Fibroblast of pulmonary artery (primary cell): Measurements from ENCODE around the gene TAF3.

ENCODE experiments used
- DNase-seq: peaks from one replicate; pipeline ENCODE4 v3.0.0-alpha.2; 2010; ENCODE audit warnings: low read depth
- H3K4me3 ChIP-seq: replicated peaks from 2 replicates; pipeline ENCODE4 v1.5.1; 2011; ENCODE audit warnings: low read depth, mild to moderate bottlenecking, control low read depth, low read length, moderate library complexity
- TF ChIP-seq, protein P1 (sequence below): IDR thresholded peaks from 2 replicates; pipeline ENCODE4 v1.5.1; 2011; ENCODE audit warnings: mild to moderate bottlenecking, control low read depth, low read length, inconsistent platforms; ENCODE audit errors: missing control alignments

Gene TAF3

DNA sequence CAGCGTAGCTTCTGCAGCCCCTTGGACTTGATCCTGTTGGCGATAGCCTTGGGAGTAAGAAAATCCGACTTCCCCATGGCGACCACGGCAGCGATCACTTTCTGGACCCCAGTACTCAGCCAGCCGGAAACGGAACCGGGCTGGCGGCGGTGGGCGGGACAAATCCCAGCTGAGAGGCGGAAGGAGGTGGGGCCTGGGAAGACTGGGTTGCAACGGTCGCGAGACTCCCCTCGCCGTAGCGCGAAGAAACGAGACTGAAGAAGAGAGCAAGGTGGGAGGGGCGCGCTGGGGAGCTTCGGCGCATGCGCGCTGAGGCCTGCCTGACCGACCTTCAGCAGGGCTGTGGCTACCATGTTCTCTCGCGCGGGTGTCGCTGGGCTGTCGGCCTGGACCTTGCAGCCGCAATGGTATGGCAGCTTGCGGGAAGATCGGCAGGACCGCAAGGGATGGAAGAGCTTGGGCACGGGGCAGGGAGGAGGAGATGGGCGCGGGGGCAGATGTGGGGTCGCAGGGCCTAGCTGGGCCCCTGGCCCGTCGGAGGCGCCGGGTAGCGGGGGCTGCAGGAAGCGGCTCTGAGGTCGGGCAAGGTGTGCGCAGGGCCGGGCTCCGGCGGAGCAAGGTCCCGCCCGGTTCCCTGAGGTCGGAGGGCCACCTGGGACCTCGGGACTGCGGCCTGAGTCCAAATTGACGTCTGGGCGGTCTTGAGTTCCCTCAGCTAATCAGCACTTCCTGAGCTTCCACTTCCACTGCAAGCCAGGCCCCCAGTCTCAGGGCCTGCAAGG lies 30.3 kb upstream of the TAF3 start, which contains the start of the genes ATP5F1C and KIN:
Gene ATP5F1C (plus strand): TSS at position 321 of the 782 bp plus-strand sequence. CDS start 31 bp downstream, at position 352.
Gene KIN (minus strand): TSS at position 137 of the 782 bp plus-strand sequence. CDS start 60 bp downstream, at position 77.
- TF ChIP-seq, protein P1, sequence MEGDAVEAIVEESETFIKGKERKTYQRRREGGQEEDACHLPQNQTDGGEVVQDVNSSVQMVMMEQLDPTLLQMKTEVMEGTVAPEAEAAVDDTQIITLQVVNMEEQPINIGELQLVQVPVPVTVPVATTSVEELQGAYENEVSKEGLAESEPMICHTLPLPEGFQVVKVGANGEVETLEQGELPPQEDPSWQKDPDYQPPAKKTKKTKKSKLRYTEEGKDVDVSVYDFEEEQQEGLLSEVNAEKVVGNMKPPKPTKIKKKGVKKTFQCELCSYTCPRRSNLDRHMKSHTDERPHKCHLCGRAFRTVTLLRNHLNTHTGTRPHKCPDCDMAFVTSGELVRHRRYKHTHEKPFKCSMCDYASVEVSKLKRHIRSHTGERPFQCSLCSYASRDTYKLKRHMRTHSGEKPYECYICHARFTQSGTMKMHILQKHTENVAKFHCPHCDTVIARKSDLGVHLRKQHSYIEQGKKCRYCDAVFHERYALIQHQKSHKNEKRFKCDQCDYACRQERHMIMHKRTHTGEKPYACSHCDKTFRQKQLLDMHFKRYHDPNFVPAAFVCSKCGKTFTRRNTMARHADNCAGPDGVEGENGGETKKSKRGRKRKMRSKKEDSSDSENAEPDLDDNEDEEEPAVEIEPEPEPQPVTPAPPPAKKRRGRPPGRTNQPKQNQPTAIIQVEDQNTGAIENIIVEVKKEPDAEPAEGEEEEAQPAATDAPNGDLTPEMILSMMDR: no peak
- peak; percentile 98 for DNase-seq
- peak within 1 kb of the TSS; percentile 95 for H3K4me3 ChIP-seq

DNA sequence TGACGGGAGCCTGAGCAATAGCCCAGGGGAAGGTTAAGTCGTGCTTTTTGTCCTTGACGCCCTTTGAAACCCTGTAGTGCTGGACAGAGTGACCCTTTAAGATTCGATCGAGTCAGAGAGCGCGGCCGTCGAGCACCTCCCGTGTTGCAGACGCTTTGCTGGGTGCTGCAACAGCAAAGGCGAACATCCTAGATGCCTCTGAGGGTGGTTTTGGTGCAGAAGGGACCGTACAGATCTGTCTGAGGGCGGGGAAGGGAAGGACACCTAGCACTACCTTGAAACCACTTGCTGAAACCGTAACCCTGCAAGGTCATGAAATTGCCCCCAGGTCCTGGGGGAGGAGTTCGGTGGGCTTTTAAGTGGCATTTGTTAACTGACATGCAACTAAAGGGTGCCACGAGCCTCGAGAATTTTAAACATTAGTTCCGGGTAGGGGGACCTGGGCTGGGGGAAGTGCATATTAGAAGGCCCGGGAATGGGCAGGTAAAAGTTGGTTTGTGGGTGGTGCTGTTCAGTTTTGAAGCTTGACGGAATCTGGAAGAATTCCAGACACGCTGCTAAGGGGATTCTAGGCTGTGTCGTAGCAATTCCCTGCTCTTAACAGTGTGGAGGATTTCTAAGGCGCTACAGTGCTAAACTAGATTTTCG lies 29.5 kb upstream of the TAF3 start:
- DNase-seq: peak; percentile 36
- H3K4me3 ChIP-seq: peak overlapping the region; percentile 95
- TF ChIP-seq, protein P1: no peak

DNA sequence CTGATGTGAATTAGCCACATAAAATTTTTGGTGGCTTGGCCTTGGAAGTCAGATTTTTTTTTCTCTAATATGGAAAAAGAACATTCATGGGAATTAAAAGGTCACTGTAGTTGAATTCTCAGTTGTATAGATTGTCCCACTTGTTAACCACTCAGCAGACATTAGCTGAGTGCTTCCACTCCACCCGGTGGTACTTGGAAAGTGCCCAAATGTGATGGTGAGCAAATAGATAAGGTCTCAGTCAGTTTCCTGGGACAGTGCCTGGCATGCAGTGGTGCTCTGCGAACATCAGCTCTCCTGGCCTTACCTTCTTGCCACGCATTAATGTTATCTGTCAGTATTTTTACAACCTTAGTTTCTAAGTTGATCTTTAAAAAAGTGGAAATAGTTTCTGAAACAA lies 28.9 kb upstream of the TAF3 start:
- peak overlapping the region; percentile 95 for H3K4me3 ChIP-seq
- DNase-seq: peak; percentile 34
- TF ChIP-seq, protein P1: no peak

DNA sequence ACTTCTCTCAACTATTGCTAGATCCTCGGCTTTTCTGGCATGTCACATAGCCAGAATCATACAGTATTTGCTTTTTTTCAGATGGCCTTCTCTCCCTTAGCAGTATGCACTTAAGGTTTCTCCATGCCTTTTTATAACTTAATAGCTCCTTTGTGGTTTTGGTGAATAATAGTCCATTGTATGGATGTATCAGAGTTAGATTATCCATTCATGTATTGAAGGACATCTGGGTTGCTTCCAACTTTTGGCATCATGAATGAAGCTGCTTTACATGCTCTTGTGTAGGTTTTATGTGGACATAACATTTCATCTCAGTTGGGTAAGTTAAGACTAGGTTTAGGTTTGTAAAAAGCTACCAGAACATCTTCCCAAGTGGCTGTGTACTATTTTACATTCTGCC lies 25.8 kb upstream of the TAF3 start:
- TF ChIP-seq, protein P1: no peak
- no peak overlapping the region for H3K4me3 ChIP-seq
- no peak for DNase-seq

DNA sequence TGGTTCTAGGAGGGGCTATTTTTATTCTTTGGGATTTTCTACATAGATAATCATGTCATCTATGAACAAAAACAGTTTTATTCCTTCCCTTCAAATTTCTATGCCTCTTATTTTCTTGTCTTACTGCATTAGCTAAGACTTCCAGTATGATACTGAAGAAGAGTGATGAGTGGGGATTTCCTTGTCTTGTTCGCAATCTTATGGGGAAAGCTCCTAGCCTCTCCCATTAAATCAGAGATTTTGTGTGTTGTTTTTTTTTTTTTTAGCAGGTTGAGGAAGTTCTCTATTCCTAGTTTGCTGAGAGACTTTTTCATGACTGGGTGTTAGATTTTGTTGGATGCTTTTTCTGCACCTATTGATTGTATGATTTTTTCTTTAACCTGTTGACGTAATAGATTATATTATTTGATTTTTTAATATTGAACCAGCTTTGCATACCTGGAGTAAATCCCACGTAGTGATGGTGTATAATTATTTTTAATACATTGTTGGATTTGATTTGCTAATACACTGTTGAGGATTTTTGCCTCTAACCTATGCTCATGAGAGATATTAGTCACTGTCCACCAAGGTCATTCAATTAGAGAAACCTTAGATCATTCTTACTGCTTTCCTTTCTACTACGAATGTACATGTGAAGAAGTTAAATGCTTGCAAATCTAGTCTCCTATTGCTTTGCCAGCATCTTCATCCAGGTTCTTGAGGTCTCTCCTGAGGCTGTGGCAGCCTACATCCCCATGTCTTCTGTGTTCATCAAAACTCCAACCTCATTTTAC lies 23.9 kb upstream of the TAF3 start:
- TF ChIP-seq, protein P1: no peak
- H3K4me3 ChIP-seq: no peak overlapping the region
- no peak for DNase-seq

DNA sequence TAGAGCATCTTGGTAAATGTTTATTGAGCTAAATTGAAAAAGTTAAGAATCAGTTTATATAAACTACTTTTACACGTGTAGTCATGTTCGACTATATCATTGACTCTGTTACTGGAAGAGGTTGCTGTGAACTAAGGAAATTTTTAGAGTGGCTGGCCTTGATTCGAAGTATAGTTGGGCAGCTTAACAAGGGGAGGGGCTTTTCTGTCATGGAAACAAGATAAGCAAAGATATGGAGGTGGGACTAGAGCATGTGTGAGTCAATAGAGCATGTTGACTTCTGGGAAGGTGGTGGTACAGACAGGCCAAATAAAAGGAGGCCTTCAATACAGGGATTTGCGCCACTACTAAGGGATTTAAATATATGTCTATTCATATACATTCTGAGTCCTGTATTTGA lies 22.7 kb upstream of the TAF3 start:
- TF ChIP-seq, protein P1: no peak
- peak; percentile 79 for DNase-seq
- H3K4me3 ChIP-seq: no peak overlapping the region
